K562 (cell line): ENCODE results near the gene ANK3. TPM values are rescaled to one million over a fixed set of nuclear protein-coding genes. Genes with fewer than 3 reads are reported as not detected.

Experiments used
- ATAC-seq: fragments of 200-7000 bp; cut with Tn5 transposase; 3 replicates; pipeline ENCODE4 v1.9.1; 2020; ENCODE audit warnings: moderate library complexity
- BruUV-seq: library from RNA; stranded (reverse); fragments of 400-500 nt; replicated peaks from 2 replicates; lab custom pipeline; 2021; lab: Mats Ljungman, UMichigan
- CTCF ChIA-PET: fragments of 300-600 bp; formaldehyde crosslinking; extraction: SDS; loops from one replicate; lab custom pipeline; 2021; ENCODE audit warnings: low intra/inter-chr PET ratio; lab: Yijun Ruan, JAX
- POLR2A ChIA-PET: fragments of 300-600, 350-650 bp; sonication (Branson Sonifier 250); formaldehyde crosslinking; extraction: SDS; loops from one replicate; lab custom pipeline; 2021; ENCODE audit warnings: antibody characterized with exemption, inconsistent platforms; lab: Yijun Ruan, JAX
- DNase-seq, 4 experiments: peaks; one replicate each; pipeline versions ENCODE4 v3.0.0 to v3.0.0-alpha.2; 2011 to 2018; ENCODE audit warnings: low spot score in 3 of 4, mixed read lengths in 3 of 4; ENCODE audit errors: extremely low read depth in 1 of 4
- FAIRE-seq: peaks from 2 replicates; lab custom pipeline; 2011; peaks lifted over from hg19 to GRCh38; lab: Jason Lieb, UNC
- H2AFZ ChIP-seq: 2 replicates; pipeline ENCODE4 v1.6.0; 2011; ENCODE audit warnings: low read depth, low read length, control low read depth, inconsistent platforms
- H3K27ac ChIP-seq: fragments of 200-600 bp; 3 replicates; pipeline ENCODE4 v1.8.0; 2011; ENCODE audit warnings: low read depth, mild to moderate bottlenecking, control low read depth, inconsistent platforms, low read length, moderate library complexity, mixed read lengths; ENCODE audit errors: extremely low read depth
- H3K27me3 ChIP-seq, 2 experiments: fragments of 300-600 bp in 1 of 2; 2 replicates in 1 of 2; 3 replicates in 1 of 2; pipeline versions ENCODE4 v1.6.0 to v1.8.0; 2011; ENCODE audit warnings: inconsistent platforms in 2 of 2, low read length in 2 of 2, mild to moderate bottlenecking in 1 of 2, mixed read lengths in 1 of 2, moderate library complexity in 1 of 2; ENCODE audit not compliant: control insufficient read depth in 2 of 2, insufficient read depth in 2 of 2
- H3K36me3 ChIP-seq: fragments of 300-600 bp; 3 replicates; pipeline ENCODE4 v1.8.0; 2011; ENCODE audit warnings: mild to moderate bottlenecking, low read length, inconsistent platforms; ENCODE audit not compliant: control insufficient read depth, insufficient read depth
- H3K4me1 ChIP-seq, 2 experiments: fragments of 200-600 bp in 1 of 2; replicated peaks in 1 of 2; 2 replicates in 1 of 2; 3 replicates in 1 of 2; pipeline versions ENCODE4 v1.5.1 to v1.8.0; 2011; ENCODE audit warnings: inconsistent platforms in 2 of 2, low read length in 2 of 2, mild to moderate bottlenecking in 1 of 2, mixed read lengths in 1 of 2, moderate library complexity in 1 of 2; ENCODE audit not compliant: control insufficient read depth in 2 of 2, insufficient read depth in 2 of 2
- H3K4me2 ChIP-seq: 2 replicates; pipeline ENCODE4 v1.6.1; 2011; ENCODE audit warnings: low read length, control low read depth, inconsistent platforms, mixed read lengths; ENCODE audit not compliant: insufficient read depth
- H3K4me3 ChIP-seq: fragments of 200-600 bp; sonication (generic), shearing (Covaris generic); 2 replicates; pipeline ENCODE4 v1.5.1; 2016; ENCODE audit warnings: control low read depth, inconsistent platforms
- H3K79me2 ChIP-seq: fragments of 200-600 bp; 3 replicates; pipeline ENCODE4 v1.8.0; 2011; ENCODE audit warnings: low read length, inconsistent platforms; ENCODE audit not compliant: control insufficient read depth, insufficient read depth
- H3K9ac ChIP-seq, 2 experiments: 2 replicates each; pipeline versions ENCODE4 v1.6.0 to v1.6.1; 2011; ENCODE audit warnings: low read depth in 2 of 2, low read length in 2 of 2, control low read depth in 1 of 2, inconsistent platforms in 1 of 2, mild to moderate bottlenecking in 1 of 2, mixed read lengths in 1 of 2; ENCODE audit not compliant: insufficient read depth in 1 of 2
- H3K9me1 ChIP-seq: one replicate; pipeline ENCODE4 v1.6.0; 2011; ENCODE audit warnings: inconsistent platforms, mild to moderate bottlenecking, low read length, moderate library complexity; ENCODE audit not compliant: control insufficient read depth, insufficient read depth
- H3K9me3 ChIP-seq: replicated peaks from 2 replicates; pipeline ENCODE4 v1.5.1; 2011; ENCODE audit warnings: low read depth, low read length, inconsistent platforms; ENCODE audit not compliant: control insufficient read depth, insufficient read depth
- H4K20me1 ChIP-seq: replicated peaks from 2 replicates; pipeline ENCODE4 v1.6.1; 2011; ENCODE audit warnings: low read length, inconsistent platforms, mixed read lengths; ENCODE audit not compliant: control insufficient read depth, insufficient read depth
- ARID2 ChIP-seq: fragments of 450-650 bp; IDR thresholded peaks from 2 replicates; pipeline ENCODE4 v1.6.1; 2017; ENCODE audit warnings: antibody characterized with exemption, mild to moderate bottlenecking
- ATF7 ChIP-seq: fragments of 450-650 bp; IDR thresholded peaks from 2 replicates; pipeline ENCODE4 v1.7.1; 2014; ENCODE audit warnings: mild to moderate bottlenecking, moderate library complexity
- CBX5 ChIP-seq: IDR thresholded peaks from 2 replicates; pipeline ENCODE4 v1.6.1; 2014; ENCODE audit warnings: low read depth, borderline replicate concordance
- CREB1 ChIP-seq, 2 experiments: sonication (generic) in 1 of 2; formaldehyde crosslinking in 1 of 2; IDR thresholded peaks; 2 replicates each; pipeline versions ENCODE4 v1.6.1 to v1.8.0; 2012 to 2022; ENCODE audit warnings: inconsistent platforms in 1 of 2, mild to moderate bottlenecking in 1 of 2, missing genetic modification reagents in 1 of 2, moderate library complexity in 1 of 2
- ELF4 ChIP-seq: fragments of 450-650 bp; formaldehyde crosslinking; IDR thresholded peaks from 2 replicates; pipeline ENCODE4 v1.4.0; 2022; ENCODE audit warnings: missing genetic modification characterization
- ELK3 ChIP-seq: fragments of 450-650 bp; formaldehyde crosslinking; IDR thresholded peaks from 2 replicates; pipeline ENCODE4 v1.4.0; 2020; ENCODE audit warnings: mild to moderate bottlenecking
- FOSL1 ChIP-seq: fragments of 200-800 bp; sonication (Bioruptor generic); conservative IDR thresholded peaks from 2 replicates; pipeline ENCODE4 v1.6.1; 2016; ENCODE audit warnings: missing genetic modification characterization, missing compliant biosample characterization
- HOMEZ ChIP-seq: fragments of 250-450 bp; sonication (Bioruptor Pico); IDR thresholded peaks from 2 replicates; pipeline ENCODE4 v1.4.0; 2020; ENCODE audit warnings: mild to moderate bottlenecking, moderate library complexity
- MAFF ChIP-seq: IDR thresholded peaks from 2 replicates; pipeline ENCODE4 v1.6.1; 2012; ENCODE audit warnings: low read length, improper control_type of control experiment
- PHF8 ChIP-seq: fragments of 200-600 bp; sonication (generic); IDR thresholded peaks from 2 replicates; pipeline ENCODE4 v1.6.1; 2012; ENCODE audit warnings: mixed run types, mild to moderate bottlenecking, inconsistent platforms, low read length, moderate library complexity, borderline replicate concordance
- POLR2G ChIP-seq: fragments of 200-400 bp; formaldehyde crosslinking; IDR thresholded peaks from 2 replicates; pipeline ENCODE4 v1.6.1; 2017; ENCODE audit warnings: low read depth, mild to moderate bottlenecking, antibody characterized with exemption, low read length, moderate library complexity
- RFX1 ChIP-seq: fragments of 450-650 bp; IDR thresholded peaks from 2 replicates; pipeline ENCODE4 v1.6.1; 2016; ENCODE audit warnings: mild to moderate bottlenecking, moderate library complexity
- VEZF1 ChIP-seq: fragments of 200-800 bp; sonication (Bioruptor generic); IDR thresholded peaks from 2 replicates; pipeline ENCODE4 v1.6.1; 2017; ENCODE audit warnings: missing genetic modification characterization, missing compliant biosample characterization
- WGBS: fragments of 100-300 bp; shearing (Covaris generic); methylation state at CpG from one replicate; pipeline ENCODE4 v1.1.6; 2016; ENCODE audit warnings: low coverage, mixed read lengths; ENCODE audit not compliant: insufficient coverage; ENCODE audit errors: missing lambda C conversion rate; 5-methylcytosine and 5-hydroxymethylcytosine counted together
- in situ Hi-C: fragments of 300-500 bp; cut with MboI; formaldehyde crosslinking; loops from 4 replicates; pipeline ENCODE4 v1.15.0; 2018; ENCODE audit warnings: inconsistent platforms, mixed read lengths
- intact Hi-C: fragments of 100-400 bp; cut with micrococcal nuclease; formaldehyde crosslinking; loops from 2 replicates; pipeline ENCODE4 v1.14.2; 2022
- polyA plus RNA-seq, 8 experiments: library from polyadenylated mRNA; depleted of rRNA in 4 of 8; stranded (reverse) in 5 of 8; unstranded in 3 of 8; fragments of >200 nt; fragmentation: Nextera tagmentation in 2 of 8; fragmentation: Illumina TruSeq in 1 of 8; extraction: Ambion mirVana in 2 of 8; extraction: Trizol in 1 of 8; gene quantifications; 2 replicates each; pipeline versions ENCODE4 v1.2.1 to v1.2.3, GENCODE V29; 2011 to 2014; ENCODE audit warnings: inconsistent platforms in 1 of 8, missing spikeins in 1 of 8
- total RNA-seq, 7 experiments: library from RNA; depleted of rRNA in 6 of 7; stranded (reverse); fragments of >200 nt in 6 of 7; fragmentation: Illumina TruSeq in 2 of 7; extraction: Trizol in 2 of 7; gene quantifications; 2 replicates each; pipeline versions ENCODE4 v1.2.1 to v1.2.3, GENCODE V29; 2011 to 2021; ENCODE audit warnings: low replicate concordance in 1 of 7

The ANK3 gene
- total and polyA plus RNA-seq, 9 of the 15 experiments (the other 6 are each of a cell fraction or from before 2014, with no cell fraction given) = 10.0 to 32.3 (median 17.9) TPM

- WGBS = 0% methylated on average over 3 of the region's 3 CpGs
- no TSS peak for BruUV-seq
- ChIA-PET POLR2A (interaction anchor here (1.0 to 1.3 kb wide), 2 partner anchors 10 to 12 kb away, joined by 3 to 4 read pairs; no protein-coding TSS in a partner anchor), CTCF (no interaction called here)
- Histone ChIP-seq H3K79me2 (no peaks in the 10 kb centered on the region), H3K9ac (no peak overlapping the region), H3K9me1 (no peaks in the 10 kb centered on the region), H4K20me1 (no peaks in the 10 kb centered on the region), H3K27me3 (no peaks in the 10 kb centered on the region; a peak in 1 of 5 replicates), H3K4me1 (no peaks in the 10 kb centered on the region), H3K9me3 (no peaks in the 10 kb centered on the region), H3K27ac (no peak overlapping the region), H3K36me3 (no peaks in the 10 kb centered on the region), H3K4me3 (no peak overlapping the region), H3K4me2 (no peak overlapping the region), H2AFZ (no peak overlapping the region)
- DNase-seq (peak in 1 of 4 experiments; percentile 19), FAIRE-seq (peak; percentile 6), ATAC-seq (peak; percentile 32; the same call in 1 of the 3 replicates)
- intact Hi-C loops (no loop called here), in situ Hi-C loops (no loop called here)
- no peak for TF ChIP-seq ARID2
- peak; percentile 90 for TF ChIP-seq RFX1
These were observed 398.0 kb downstream of the ANK3 start for GRCh38 chr10:59991661-59992060.

GRCh38 chr10:59991117-59991516, 398.6 kb downstream of the ANK3 start:
- Histone ChIP-seq H3K9me3 (no peaks in the 10 kb centered on the region), H3K36me3 (no peaks in the 10 kb centered on the region), H3K27me3 (no peaks in the 10 kb centered on the region; a peak in 1 of 5 replicates), H2AFZ (no peak overlapping the region), H3K9me1 (no peaks in the 10 kb centered on the region), H4K20me1 (no peaks in the 10 kb centered on the region), H3K79me2 (no peaks in the 10 kb centered on the region), H3K27ac (no peak overlapping the region), H3K4me2 (no peak overlapping the region), H3K4me1 (no peaks in the 10 kb centered on the region), H3K4me3 (no peak overlapping the region), H3K9ac (no peak overlapping the region)
- in situ Hi-C loops = no loop called here
- CTCF ChIA-PET = no interaction called here
- intact Hi-C loops = no loop called here
- DNase-seq (no peak), ATAC-seq (no peak), FAIRE-seq (no peak)
- POLR2A ChIA-PET = interaction anchor here (1.3 kb wide), 1 partner anchor 11 kb away, joined by 4 read pairs; no protein-coding TSS in a partner anchor
- no TSS peak for BruUV-seq
- no peak for TF ChIP-seq ATF7
- no peak for TF ChIP-seq CREB1 (IDR thresholded peaks at IDR 0.05)
- no peak for TF ChIP-seq CREB1 (CRISPR knock-in tag; IDR thresholded peaks at IDR 0.05)
- no peak for TF ChIP-seq POLR2G
- no peak for TF ChIP-seq FOSL1 (tag)
- TF ChIP-seq ELF4 = no peak
- TF ChIP-seq ELK3 (CRISPR knock-in tag) = no peak
- TF ChIP-seq PHF8 = no peak
- TF ChIP-seq MAFF = no peak
- no peak for TF ChIP-seq VEZF1
- TF ChIP-seq HOMEZ = no peak
- no peak for TF ChIP-seq CBX5
